B cell (primary cell): ENCODE measurements around the gene MEGF11. TPM values are rescaled to one million over a fixed set of nuclear protein-coding genes. Genes with fewer than 3 reads are reported as not detected.

Experiments used
- ATAC-seq: fragments of 200-7000 bp; cut with Tn5 transposase; one replicate; pipeline ENCODE4 v1.10.0; 2021; ENCODE audit warnings: low read depth, mild to moderate bottlenecking, moderate number of reproducible peaks, moderate library complexity
- CTCF ChIA-PET: fragments of 350-600 bp; sonication (Branson Sonifier 250); formaldehyde crosslinking; loops from one replicate; lab custom pipeline; 2021; ENCODE audit warnings: antibody characterized with exemption, inconsistent platforms; lab: Charles Lee
- POLR2A ChIA-PET: fragments of 350-600 bp; sonication (Branson Sonifier 250); formaldehyde crosslinking; loops from one replicate; lab custom pipeline; 2021; ENCODE audit warnings: antibody characterized with exemption; lab: Charles Lee
- DNase-seq: peaks from one replicate; pipeline ENCODE4 v3.0.0; 2013
- H2AFZ ChIP-seq: 2 replicates; pipeline ENCODE4 v1.6.1; 2012; ENCODE audit warnings: mild to moderate bottlenecking, low read depth, low read length; ENCODE audit not compliant: insufficient read depth, poor library complexity, severe bottlenecking
- H3K27ac ChIP-seq, 2 donors: 1 replicate in 1 of 2; 2 replicates in 1 of 2; pipeline ENCODE4 v1.5.1; 2012 to 2013; ENCODE audit warnings: low read length in 2 of 2, mild to moderate bottlenecking in 2 of 2, moderate library complexity in 1 of 2
- H3K27me3 ChIP-seq, 4 experiments: fragments of 200-600 bp in 1 of 4; sonication (generic) in 1 of 4; replicated peaks in 1 of 4; 1 replicate in 2 of 4; 2 replicates in 2 of 4; pipeline versions ENCODE4 v1.6.1 to v1.7.0; 2013 to 2016; ENCODE audit warnings: low read length in 3 of 4, mild to moderate bottlenecking in 2 of 4, mixed read lengths in 1 of 4, moderate library complexity in 1 of 4; ENCODE audit not compliant: insufficient read depth in 4 of 4, control insufficient read depth in 3 of 4; ENCODE audit errors: control extremely low read depth in 1 of 4
- H3K36me3 ChIP-seq, 2 experiments: replicated peaks in 1 of 2; 1 replicate in 1 of 2; 2 replicates in 1 of 2; pipeline versions ENCODE4 v1.6.1 to v1.7.1; 2013; ENCODE audit warnings: low read length in 1 of 2; ENCODE audit not compliant: insufficient read depth in 2 of 2, control insufficient read depth in 1 of 2; ENCODE audit errors: control extremely low read depth in 1 of 2, extremely low read depth in 1 of 2
- H3K4me1 ChIP-seq, 2 donors: fragments of 200-600 bp in 1 of 2; sonication (generic) in 1 of 2; 1 replicate in 1 of 2; 2 replicates in 1 of 2; pipeline versions ENCODE4 v1.5.1 to v1.6.1; 2013 to 2017; ENCODE audit warnings: low read length in 2 of 2; ENCODE audit not compliant: control insufficient read depth in 2 of 2, insufficient read depth in 2 of 2
- H3K4me2 ChIP-seq: replicated peaks from 2 replicates; pipeline ENCODE3; 2012; ENCODE audit warnings: mild to moderate bottlenecking, low read depth, low read length; ENCODE audit not compliant: poor library complexity, severe bottlenecking
- H3K4me3 ChIP-seq, 5 experiments: fragments of 200-600 bp in 1 of 5; sonication (generic) in 1 of 5; 1 replicate in 3 of 5; 2 replicates in 2 of 5; pipeline versions ENCODE4 v1.5.1 to v1.7.0; 2011 to 2016; ENCODE audit warnings: low read length in 4 of 5, mild to moderate bottlenecking in 4 of 5, low read depth in 2 of 5, control low read depth in 1 of 5, moderate library complexity in 1 of 5; ENCODE audit not compliant: insufficient read depth in 1 of 5; ENCODE audit errors: control extremely low read depth in 1 of 5, extremely low read depth in 1 of 5
- H3K79me2 ChIP-seq: fragments of 200-600 bp; sonication (generic); one replicate; pipeline ENCODE4 v1.6.0; 2016; ENCODE audit warnings: low read length; ENCODE audit not compliant: control insufficient read depth, insufficient read depth
- H3K9ac ChIP-seq: fragments of 200-600 bp; sonication (generic); 2 replicates; pipeline ENCODE4 v1.6.1; 2017; ENCODE audit warnings: mild to moderate bottlenecking, low read length, moderate library complexity
- H3K9me3 ChIP-seq, 3 donors: one replicate each; pipeline versions ENCODE4 v1.6.1 to v1.7.1; 2013; ENCODE audit warnings: low read length in 2 of 3; ENCODE audit not compliant: control insufficient read depth in 2 of 3, insufficient read depth in 1 of 3; ENCODE audit errors: control extremely low read depth in 1 of 3
- H4K20me1 ChIP-seq: 2 replicates; pipeline ENCODE4 v1.6.0; 2012; ENCODE audit warnings: mild to moderate bottlenecking, low read length; ENCODE audit not compliant: insufficient read depth, control insufficient read depth, poor library complexity, severe bottlenecking
- H3K27ac Mint-ChIP-seq: one replicate; pipeline ENCODE4 v1.8.0; 2021; ENCODE audit warnings: mixed read lengths
- H3K27me3 Mint-ChIP-seq: one replicate; pipeline ENCODE4 v1.8.0; 2021; ENCODE audit warnings: mixed read lengths
- H3K4me1 Mint-ChIP-seq: one replicate; pipeline ENCODE4 v1.8.0; 2021; ENCODE audit warnings: mixed read lengths
- H3K4me3 Mint-ChIP-seq: one replicate; pipeline ENCODE4 v1.8.0; 2021; ENCODE audit warnings: mixed read lengths
- H3K9me3 Mint-ChIP-seq: one replicate; pipeline ENCODE4 v1.8.0; 2022; ENCODE audit warnings: mixed read lengths; ENCODE audit not compliant: insufficient read depth
- EZH2 ChIP-seq: IDR thresholded peaks from 2 replicates; pipeline ENCODE4 v1.6.1; 2012; ENCODE audit warnings: borderline replicate concordance, low read depth, mild to moderate bottlenecking, moderate library complexity, low read length; ENCODE audit not compliant: insufficient read depth, poor library complexity, severe bottlenecking
- WGBS: methylation state at CpG from one replicate; pipeline ENCODE4 v1.1.5; 2013; ENCODE audit warnings: missing lambda C conversion rate; ENCODE audit not compliant: insufficient coverage; 5-methylcytosine and 5-hydroxymethylcytosine counted together
- intact Hi-C: fragments of 100-400 bp; cut with micrococcal nuclease; formaldehyde crosslinking; loops from one replicate; pipeline ENCODE4 v1.10.0; 2022
- polyA plus RNA-seq: library from polyadenylated mRNA; depleted of rRNA; stranded (reverse); fragments of >200 nt; gene quantifications from 2 replicates; pipeline ENCODE4 v1.2.3, GENCODE V29; 2012
- total RNA-seq, 2 donors: library from RNA; stranded (reverse); fragments of 120-200 nt in 1 of 2; gene quantifications; 1 replicate in 1 of 2; 2 replicates in 1 of 2; pipeline versions ENCODE4 v1.2.3 to v1.2.4, GENCODE V29; 2013 to 2022
- TF ChIP-seq, protein P1 (sequence below): fragments of 200-600 bp; IDR thresholded peaks from one replicate; pipeline ENCODE4 v1.8.0; 2022; ENCODE audit warnings: antibody characterized with exemption, mild to moderate bottlenecking

Gene MEGF11
- total and polyA plus RNA-seq, 2 donors (not counting 1 experiment from before 2014, with no cell fraction given): 0.04 to 0.34 TPM

DNA sequence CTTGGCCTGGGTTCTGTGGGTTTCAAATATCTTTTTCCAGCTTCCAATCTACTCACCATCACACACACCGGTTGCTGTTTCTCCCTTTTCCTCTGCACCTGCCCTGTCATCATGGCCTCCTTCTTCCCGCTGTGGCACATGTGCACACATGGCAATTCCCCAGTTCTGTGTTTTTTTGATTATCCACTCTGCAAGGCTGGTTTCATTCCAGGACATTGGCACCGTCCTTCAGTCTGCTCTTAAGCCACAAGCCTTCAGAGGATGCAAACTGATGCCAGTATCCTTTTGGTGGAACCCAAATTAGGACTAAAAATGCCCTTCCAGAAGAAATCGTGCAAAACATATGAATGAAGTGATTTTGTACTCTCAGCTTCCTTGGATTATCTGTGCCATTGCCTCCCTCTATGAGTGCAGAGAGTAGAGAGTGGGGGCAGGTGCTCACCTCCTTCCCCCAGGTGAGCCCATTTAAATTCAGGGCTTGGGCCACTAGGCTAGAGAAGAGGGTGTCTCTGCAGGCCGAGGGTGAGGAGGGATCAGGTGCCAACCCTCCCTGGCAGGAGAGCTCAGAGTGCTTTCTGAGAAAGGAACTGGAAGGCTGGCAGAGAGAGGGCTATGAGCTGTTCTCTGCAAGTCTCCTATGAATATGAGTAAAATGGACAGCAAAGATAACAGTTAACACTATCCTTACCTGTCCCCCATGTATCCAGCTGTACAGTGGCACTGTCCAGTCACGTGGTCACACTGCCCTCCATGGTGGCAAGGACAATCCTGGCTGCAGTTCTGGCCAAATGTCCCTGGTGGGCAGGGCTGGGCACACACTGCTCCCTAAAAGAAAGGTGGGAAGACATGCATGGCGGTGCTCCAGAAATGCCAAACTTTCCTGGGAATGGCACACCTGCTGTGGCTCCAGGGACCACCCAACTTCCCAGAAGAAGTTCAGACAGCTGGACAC, 283.4 kb downstream of the MEGF11 start:
- H3K27ac Mint-ChIP-seq: no peak overlapping the region
- H3K27me3 Mint-ChIP-seq: peaks cover 27% of the 10 kb centered on the region
- TF ChIP-seq EZH2: no peak
- TF ChIP-seq, protein P1, sequence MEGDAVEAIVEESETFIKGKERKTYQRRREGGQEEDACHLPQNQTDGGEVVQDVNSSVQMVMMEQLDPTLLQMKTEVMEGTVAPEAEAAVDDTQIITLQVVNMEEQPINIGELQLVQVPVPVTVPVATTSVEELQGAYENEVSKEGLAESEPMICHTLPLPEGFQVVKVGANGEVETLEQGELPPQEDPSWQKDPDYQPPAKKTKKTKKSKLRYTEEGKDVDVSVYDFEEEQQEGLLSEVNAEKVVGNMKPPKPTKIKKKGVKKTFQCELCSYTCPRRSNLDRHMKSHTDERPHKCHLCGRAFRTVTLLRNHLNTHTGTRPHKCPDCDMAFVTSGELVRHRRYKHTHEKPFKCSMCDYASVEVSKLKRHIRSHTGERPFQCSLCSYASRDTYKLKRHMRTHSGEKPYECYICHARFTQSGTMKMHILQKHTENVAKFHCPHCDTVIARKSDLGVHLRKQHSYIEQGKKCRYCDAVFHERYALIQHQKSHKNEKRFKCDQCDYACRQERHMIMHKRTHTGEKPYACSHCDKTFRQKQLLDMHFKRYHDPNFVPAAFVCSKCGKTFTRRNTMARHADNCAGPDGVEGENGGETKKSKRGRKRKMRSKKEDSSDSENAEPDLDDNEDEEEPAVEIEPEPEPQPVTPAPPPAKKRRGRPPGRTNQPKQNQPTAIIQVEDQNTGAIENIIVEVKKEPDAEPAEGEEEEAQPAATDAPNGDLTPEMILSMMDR: no peak
- CTCF ChIA-PET: interaction anchor here (1.2 kb wide), 1 partner anchor 12 kb away, joined by 3 read pairs; no protein-coding TSS in a partner anchor
- no peaks in the 10 kb centered on the region for H3K4me1 Mint-ChIP-seq
- intact Hi-C loops: no loop called here
- Histone ChIP-seq H4K20me1 (no peaks in the 10 kb centered on the region), H3K27me3 (peaks cover 0 to 13% (median 5%) of the 10 kb centered on the region in 4 experiments), H3K27ac (no peak overlapping the region), H3K9ac (no peak overlapping the region), H3K4me3 (no peak overlapping the region), H3K36me3 (no peaks in the 10 kb centered on the region), H3K4me1 (no peaks in the 10 kb centered on the region), H3K4me2 (no peak overlapping the region), H3K9me3 (no peaks in the 10 kb centered on the region), H3K79me2 (no peaks in the 10 kb centered on the region), H2AFZ (no peak overlapping the region)
- H3K9me3 Mint-ChIP-seq: no peaks in the 10 kb centered on the region
- POLR2A ChIA-PET: no interaction called here
- ATAC-seq (no peak), DNase-seq (no peak)
- no peak overlapping the region for H3K4me3 Mint-ChIP-seq
- 81% methylated on average over 6 of the region's 7 CpGs for WGBS

DNA sequence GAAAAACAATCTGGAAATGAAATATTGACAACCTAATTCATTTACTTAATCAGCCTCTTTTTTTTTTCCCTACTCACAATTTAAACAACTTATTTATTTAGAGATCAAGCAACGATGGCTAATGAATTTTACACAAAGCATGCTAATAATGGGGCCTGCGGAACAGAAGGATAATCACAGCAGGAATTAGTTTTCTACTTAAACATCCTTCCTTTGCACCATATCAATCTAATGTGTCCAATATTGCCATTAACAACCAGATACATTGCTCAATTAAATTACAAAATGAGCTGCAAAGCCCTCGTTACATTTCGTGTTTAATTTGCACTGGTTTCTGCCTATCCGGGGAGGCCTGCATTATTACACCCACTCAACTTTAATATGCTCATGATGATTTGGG, 285.0 kb downstream of the MEGF11 start:
- Histone ChIP-seq H3K27me3 (peaks cover 0 to 17% (median 5%) of the 10 kb centered on the region in 4 experiments), H2AFZ (no peak overlapping the region), H4K20me1 (no peaks in the 10 kb centered on the region), H3K36me3 (no peaks in the 10 kb centered on the region), H3K4me3 (no peak overlapping the region), H3K4me1 (no peaks in the 10 kb centered on the region), H3K4me2 (no peak overlapping the region), H3K27ac (no peak overlapping the region), H3K9me3 (no peaks in the 10 kb centered on the region), H3K79me2 (no peaks in the 10 kb centered on the region), H3K9ac (no peak overlapping the region)
- POLR2A ChIA-PET: no interaction called here
- CTCF ChIA-PET: no interaction called here
- intact Hi-C loops: no loop called here
- 90% methylated on average over 2 of the region's 5 CpGs for WGBS
- Mint-ChIP-seq H3K4me3 (no peak overlapping the region), H3K27me3 (peaks cover 27% of the 10 kb centered on the region), H3K4me1 (no peaks in the 10 kb centered on the region), H3K27ac (no peak overlapping the region), H3K9me3 (no peaks in the 10 kb centered on the region)
- ATAC-seq (no peak), DNase-seq (no peak)
- TF ChIP-seq, protein P1: no peak
- TF ChIP-seq EZH2: no peak
